Heart right ventricle (tissue), 16 donors: ENCODE results near the gene OR51I1. TPM values are rescaled to one million over a fixed set of nuclear protein-coding genes. Genes with fewer than 3 reads are reported as not detected.

Experiments used
- ATAC-seq, 8 donors: fragments of 200-7000 bp; cut with Tn5 transposase; one replicate each; pipeline ENCODE4 v1.9.1; 2020; ENCODE audit warnings: mild to moderate bottlenecking in 8 of 8, moderate library complexity in 8 of 8, moderate number of reproducible peaks in 1 of 8
- DNase-seq, 2 donors: peaks; one replicate each; pipeline ENCODE4 v3.0.0-alpha.2; 2020
- H3K27ac ChIP-seq, 10 donors: fragments of 200-600 bp; sonication (generic) in 2 of 10; one replicate each; pipeline versions ENCODE4 v1.5.0 to v1.8.0; 2020 to 2022; ENCODE audit warnings: mild to moderate bottlenecking in 3 of 10
- H3K27me3 ChIP-seq, 7 donors: fragments of 200-600 bp; one replicate each; pipeline ENCODE4 v1.8.0; 2021 to 2022; ENCODE audit warnings: mild to moderate bottlenecking in 2 of 7
- H3K36me3 ChIP-seq, 9 donors: fragments of 200-600 bp; sonication (generic) in 1 of 9; one replicate each; pipeline versions ENCODE4 v1.5.0 to v1.8.0; 2020 to 2022; ENCODE audit warnings: mild to moderate bottlenecking in 2 of 9
- H3K4me1 ChIP-seq, 9 donors: fragments of 200-600 bp; sonication (generic) in 1 of 9; one replicate each; pipeline versions ENCODE4 v1.5.0 to v1.8.0; 2020 to 2022; ENCODE audit warnings: mild to moderate bottlenecking in 4 of 9
- H3K4me3 ChIP-seq, 10 donors: fragments of 200-600 bp; sonication (generic) in 2 of 10; one replicate each; pipeline versions ENCODE4 v1.5.0 to v1.8.0; 2020 to 2022; ENCODE audit warnings: mild to moderate bottlenecking in 7 of 10, moderate library complexity in 2 of 10
- H3K9me3 ChIP-seq, 11 donors: fragments of 200-600 bp in 10 of 11; sonication (generic) in 2 of 11; one replicate each; pipeline versions ENCODE4 v1.5.0 to v1.8.0; 2013 to 2022; ENCODE audit warnings: mild to moderate bottlenecking in 2 of 11, control low read depth in 1 of 11, moderate library complexity in 1 of 11
- CTCF ChIP-seq, 9 donors: fragments of 200-600 bp; sonication (generic) in 2 of 9; IDR thresholded peaks; one replicate each; pipeline versions ENCODE4 v1.5.0 to v1.8.0; 2021 to 2022; ENCODE audit warnings: antibody characterized with exemption in 9 of 9, mild to moderate bottlenecking in 5 of 9, moderate library complexity in 1 of 9
- WGBS, 2 donors: extraction: QIAGEN DNeasy Blood & Tissue Kit; methylation state at CpG; one replicate each; pipeline ENCODE4 v1.1.7; 2013; ENCODE audit warnings: inconsistent platforms in 1 of 2; 5-methylcytosine and 5-hydroxymethylcytosine counted together
- intact Hi-C, 10 donors: fragments of 100-400 bp; cut with DNase I; formaldehyde crosslinking; loops; one replicate each; pipeline versions ENCODE4 v1.11.1 to v1.14.2; 2022
- polyA plus RNA-seq, 2 donors: library from polyadenylated mRNA; stranded (reverse); fragments of 200-250 nt; gene quantifications; one replicate each; pipeline ENCODE4 v1.2.3, GENCODE V29; 2013
- total RNA-seq, 10 donors: library from RNA; stranded (reverse); fragmentation: NEBNext Ultra II Directional in 3 of 10; extraction: Animal tissue kit (Norgen Biotek cat#: 25700) in 3 of 10; gene quantifications; one replicate each; pipeline versions ENCODE4 v1.2.1 to v1.2.4, GENCODE V29; 2021 to 2023
- donor health status: Arrhythmogenic right ventricular cardiomyopathy.
- donor health status: ischemic (EF 13 %, LVEDD 7.1; RV severe dilation, severe dysfunction).
- donor health status: healthy with polysubstance abuse.
- donor health status: DM: no; HTN: yes; CAD: no.
- donor health status: DM: no; HTN: no; CAD: no.
- donor health status: ischemic (EF 25% LVEDD 6.9; RV normal size, moderate dysfunction).
- donor health status: ischemic (EF 25% LVEDD 5.7; RV mildly dilated, moderate dysfunction).
- donor health status: healthy.
- donor health status: DM: yes; HTN: yes; CAD: no.
- donor health status: Ischemic cardiomyopathy.
- donor health status: ischemic (EF 35%, LVEDD 5.7; RV mildly dilated, moderate dysfunction).
- donor health status: nonischemic (EF 11% LVEDD 7.7; RV severe dilation, severe dysfunction).
- donor health status: DM: yes; HTN: yes; CAD: no.
- donor health status: PGD.
- donor health status: ischemic (EF 29% LVEDD 5.4; RV normal size, mild dysfunction).
- donor health status: nonischemic (EF 23%, LVEDD 6.1; RV moderate dilation, normal function).

Gene OR51I1
- total and polyA plus RNA-seq, 12 donors = 0.28 TPM; not detected in 11

GRCh38 chr11:5486421-5486820, 45.1 kb upstream of the OR51I1 start:
- 68 to 77% methylated on average over 3 of the region's 3 CpGs for WGBS, 2 donors
- Histone ChIP-seq H3K27ac (no peak overlapping the region), H3K4me1 (no peaks in the 10 kb centered on the region), H3K36me3 (no peaks in the 10 kb centered on the region), H3K27me3 (peaks cover 0 to 5% (median 0%) of the 10 kb centered on the region in 7 donors), H3K9me3 (no peaks in the 10 kb centered on the region), H3K4me3 (no peak overlapping the region)
- intact Hi-C loops = loop anchor here in 1 of 10 donors (5.0 kb wide), 1 partner anchor 321 kb away; the partner anchor contains the start of gene OR52N2
- TF ChIP-seq CTCF (IDR thresholded peaks at IDR 0.05) = no peak
- DNase-seq (no peak), ATAC-seq (no peak)

- no peak for ATAC-seq
- TF ChIP-seq CTCF (IDR thresholded peaks at IDR 0.05) = no peak
- Histone ChIP-seq H3K36me3 (no peaks in the 10 kb centered on the region), H3K27me3 (peaks cover 0 to 5% (median 0%) of the 10 kb centered on the region in 7 donors), H3K4me3 (no peak overlapping the region), H3K27ac (no peak overlapping the region), H3K9me3 (no peaks in the 10 kb centered on the region), H3K4me1 (no peaks in the 10 kb centered on the region)
- 89 to 90% methylated on average over 3 of the region's 3 CpGs for WGBS, 2 donors
- intact Hi-C loops = loop anchor here in 1 of 10 donors (5.0 kb wide), 1 partner anchor 321 kb away; the partner anchor contains the start of gene OR52N2
- no peak for DNase-seq
These were observed 44.7 kb upstream of the OR51I1 start for GRCh38 chr11:5486003-5486402.

GRCh38 chr11:5476186-5476819, 35.0 kb upstream of the OR51I1 start:
- WGBS, 2 donors = 32 to 43% methylated on average over 2 of the region's 2 CpGs
- Histone ChIP-seq H3K4me3 (no peak overlapping the region), H3K4me1 (no peaks in the 10 kb centered on the region), H3K9me3 (no peaks in the 10 kb centered on the region), H3K27me3 (peaks cover 0 to 6% (median 0%) of the 10 kb centered on the region in 7 donors), H3K27ac (no peak overlapping the region), H3K36me3 (no peaks in the 10 kb centered on the region)
- DNase-seq (peak in 1 of 2 donors; percentile 38), ATAC-seq (peak in 3 of 8 donors; percentile 39 to 59 (median 55))
- intact Hi-C loops = loop anchor here in 8 of 10 donors (1.0 to 10.0 kb wide), 7 partner anchors 76 to 332 kb away; partner anchors contain the start of gene OR52N2 (in 7 of the 8)
- TF ChIP-seq CTCF (IDR thresholded peaks at IDR 0.05) = peak; percentile 58 to 89 (median 83)

GRCh38 chr11:5473921-5474320, 32.6 kb upstream of the OR51I1 start:
- no peak overlapping the region for H3K4me3 ChIP-seq
- no peaks in the 10 kb centered on the region for H3K4me1 ChIP-seq
- ATAC-seq = no peak
- H3K9me3 ChIP-seq = no peaks in the 10 kb centered on the region
- peaks cover 0 to 6% (median 0%) of the 10 kb centered on the region in 7 donors for H3K27me3 ChIP-seq
- no peak overlapping the region for H3K27ac ChIP-seq
- no peak for DNase-seq
- intact Hi-C loops = loop anchor here in 4 of 10 donors (5.0 to 10.0 kb wide), 3 partner anchors 81 to 333 kb away; partner anchors contain the start of gene OR52N2 (in 3 of the 4)
- TF ChIP-seq CTCF (IDR thresholded peaks at IDR 0.05) = no peak
- H3K36me3 ChIP-seq = no peaks in the 10 kb centered on the region
